DOHH2 (cell line): ENCODE data around the gene PDE7B.

Source experiments
- EZH2phosphoT487 ChIP-seq: fragments of 200-600 bp; sonication (generic); IDR thresholded peaks from 2 replicates; pipeline ENCODE4 v1.6.1; 2017; ENCODE audit warnings: borderline replicate concordance, mild to moderate bottlenecking, antibody characterized with exemption, low read length, moderate library complexity, mixed read lengths
- TF ChIP-seq, protein P1 (sequence below): fragments of 200-600 bp; sonication (generic); IDR thresholded peaks from one replicate; pipeline ENCODE4 v1.5.1; 2014; ENCODE audit warnings: antibody characterized with exemption, mild to moderate bottlenecking, low read depth, low read length; ENCODE audit not compliant: poor library complexity, severe bottlenecking

DNA sequence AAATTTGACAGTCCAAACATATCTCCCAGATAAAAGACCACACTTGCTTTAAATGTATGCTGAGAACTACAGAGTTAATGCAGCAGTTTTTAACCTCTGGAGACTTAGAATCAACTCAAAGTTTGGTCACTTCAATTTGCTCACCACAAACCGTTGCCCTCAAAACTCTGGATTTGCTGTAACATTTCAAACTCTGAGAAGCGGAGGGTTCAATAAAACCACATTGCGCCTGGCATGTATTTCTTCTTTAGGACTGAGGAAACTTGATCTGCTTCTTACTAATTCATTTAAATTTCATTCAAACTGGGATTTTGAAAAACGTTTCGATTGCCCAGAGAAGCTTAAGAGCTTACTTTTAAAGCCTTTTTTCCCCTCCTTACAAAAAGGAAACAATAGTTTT, 282.8 kb downstream of the PDE7B start:
- TF ChIP-seq, protein P1, sequence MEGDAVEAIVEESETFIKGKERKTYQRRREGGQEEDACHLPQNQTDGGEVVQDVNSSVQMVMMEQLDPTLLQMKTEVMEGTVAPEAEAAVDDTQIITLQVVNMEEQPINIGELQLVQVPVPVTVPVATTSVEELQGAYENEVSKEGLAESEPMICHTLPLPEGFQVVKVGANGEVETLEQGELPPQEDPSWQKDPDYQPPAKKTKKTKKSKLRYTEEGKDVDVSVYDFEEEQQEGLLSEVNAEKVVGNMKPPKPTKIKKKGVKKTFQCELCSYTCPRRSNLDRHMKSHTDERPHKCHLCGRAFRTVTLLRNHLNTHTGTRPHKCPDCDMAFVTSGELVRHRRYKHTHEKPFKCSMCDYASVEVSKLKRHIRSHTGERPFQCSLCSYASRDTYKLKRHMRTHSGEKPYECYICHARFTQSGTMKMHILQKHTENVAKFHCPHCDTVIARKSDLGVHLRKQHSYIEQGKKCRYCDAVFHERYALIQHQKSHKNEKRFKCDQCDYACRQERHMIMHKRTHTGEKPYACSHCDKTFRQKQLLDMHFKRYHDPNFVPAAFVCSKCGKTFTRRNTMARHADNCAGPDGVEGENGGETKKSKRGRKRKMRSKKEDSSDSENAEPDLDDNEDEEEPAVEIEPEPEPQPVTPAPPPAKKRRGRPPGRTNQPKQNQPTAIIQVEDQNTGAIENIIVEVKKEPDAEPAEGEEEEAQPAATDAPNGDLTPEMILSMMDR, result no peak
- no peak for TF ChIP-seq EZH2phosphoT487
